Common myeloid progenitor, CD34-positive (primary cell): Measurements from ENCODE around the gene SETDB2.

Experiments used
- CTCF ChIA-PET: fragments of 350-600 bp; sonication (Branson Sonifier 250); formaldehyde crosslinking; loops from one replicate; lab custom pipeline; 2021; ENCODE audit warnings: antibody characterized with exemption; lab: Charles Lee
- POLR2A ChIA-PET: fragments of 350-600 bp; sonication (Branson Sonifier 250); formaldehyde crosslinking; loops from one replicate; lab custom pipeline; 2021; ENCODE audit warnings: antibody characterized with exemption; lab: Charles Lee
- DNase-seq, 3 donors: peaks; one replicate each; pipeline versions ENCODE4 v3.0.0 to v3.0.0-alpha.2; 2013
- H3K27ac ChIP-seq, 2 experiments: 1 replicate in 1 of 2; 2 replicates in 1 of 2; pipeline ENCODE4 v1.7.0; 2013; ENCODE audit warnings: inconsistent platforms in 2 of 2, low read length in 2 of 2, mild to moderate bottlenecking in 2 of 2, low read depth in 1 of 2, moderate library complexity in 1 of 2; ENCODE audit not compliant: severe bottlenecking in 2 of 2, insufficient read depth in 1 of 2, poor library complexity in 1 of 2
- H3K27me3 ChIP-seq, 5 experiments: replicated peaks in 2 of 5; 1 replicate in 3 of 5; 2 replicates in 2 of 5; pipeline versions ENCODE4 v1.6.1 to v1.7.0; 2013; ENCODE audit warnings: low read length in 4 of 5, mild to moderate bottlenecking in 2 of 5, moderate library complexity in 2 of 5, inconsistent platforms in 1 of 5; ENCODE audit not compliant: insufficient read depth in 5 of 5, control insufficient read depth in 4 of 5
- H3K36me3 ChIP-seq, 4 experiments: 1 replicate in 2 of 4; 2 replicates in 2 of 4; pipeline versions ENCODE4 v1.6.1 to v1.7.0; 2013; ENCODE audit warnings: low read length in 3 of 4, control low read depth in 1 of 4, mild to moderate bottlenecking in 1 of 4; ENCODE audit not compliant: control insufficient read depth in 4 of 4, insufficient read depth in 4 of 4
- H3K4me1 ChIP-seq, 4 experiments: 1 replicate in 3 of 4; 2 replicates in 1 of 4; pipeline versions ENCODE4 v1.6.1 to v1.7.1; 2013; ENCODE audit warnings: low read length in 3 of 4, mild to moderate bottlenecking in 3 of 4, control low read depth in 1 of 4, inconsistent platforms in 1 of 4, moderate library complexity in 1 of 4; ENCODE audit not compliant: control insufficient read depth in 4 of 4, insufficient read depth in 4 of 4; ENCODE audit errors: control extremely low read depth in 1 of 4
- H3K4me3 ChIP-seq, 7 experiments: 1 replicate in 4 of 7; 2 replicates in 3 of 7; pipeline versions ENCODE4 v1.5.1 to v1.7.0; 2013; ENCODE audit warnings: mild to moderate bottlenecking in 7 of 7, low read length in 6 of 7, moderate library complexity in 6 of 7, inconsistent platforms in 2 of 7, low read depth in 2 of 7, control low read depth in 1 of 7; ENCODE audit not compliant: insufficient read depth in 4 of 7, control insufficient read depth in 1 of 7; ENCODE audit errors: extremely low read depth in 1 of 7
- H3K9me3 ChIP-seq, 5 experiments: 1 replicate in 4 of 5; 2 replicates in 1 of 5; pipeline versions ENCODE4 v1.6.1 to v1.7.1; 2013; ENCODE audit warnings: low read length in 4 of 5, mild to moderate bottlenecking in 2 of 5, inconsistent platforms in 1 of 5, low read depth in 1 of 5, moderate library complexity in 1 of 5; ENCODE audit not compliant: control insufficient read depth in 4 of 5, insufficient read depth in 2 of 5; ENCODE audit errors: control extremely low read depth in 1 of 5
- WGBS: methylation state at CpG from one replicate; pipeline ENCODE4 v1.1.5; 2013; ENCODE audit not compliant: insufficient coverage; 5-methylcytosine and 5-hydroxymethylcytosine counted together

The SETDB2 gene

GRCh38 chr13:49412749-49413148 lies 31.3 kb upstream of the SETDB2 start:
- DNase-seq: no peak
- Histone ChIP-seq H3K4me1 (no peaks in the 10 kb centered on the region), H3K27me3 (no peaks in the 10 kb centered on the region), H3K27ac (no peak overlapping the region), H3K36me3 (no peaks in the 10 kb centered on the region), H3K4me3 (no peak overlapping the region), H3K9me3 (no peaks in the 10 kb centered on the region)
- POLR2A ChIA-PET: no interaction called here
- CTCF ChIA-PET: no interaction called here
- 100% methylated on average over 1 of the region's 2 CpGs for WGBS

GRCh38 chr13:49417161-49417560 lies 26.9 kb upstream of the SETDB2 start:
- 100% methylated on average over 1 of the region's 3 CpGs for WGBS
- no peak for DNase-seq
- ChIA-PET POLR2A (interaction anchor here (0.6 kb wide), 1 partner anchor 95 kb away, joined by 3 read pairs; no protein-coding TSS in a partner anchor), CTCF (no interaction called here)
- H3K27me3 ChIP-seq: no peaks in the 10 kb centered on the region
- peaks cover 0 to 10% (median 1%) of the 10 kb centered on the region in 4 experiments for H3K4me1 ChIP-seq
- no peaks in the 10 kb centered on the region for H3K9me3 ChIP-seq
- H3K36me3 ChIP-seq: no peaks in the 10 kb centered on the region
- H3K27ac ChIP-seq: no peak overlapping the region
- H3K4me3 ChIP-seq: no peak overlapping the region

GRCh38 chr13:49418206-49418605 lies 25.9 kb upstream of the SETDB2 start:
- ChIA-PET POLR2A (no interaction called here), CTCF (no interaction called here)
- DNase-seq: peak in 2 of 3 donors; percentile 46 to 59
- Histone ChIP-seq H3K4me1 (peaks cover 0 to 10% (median 1%) of the 10 kb centered on the region in 4 experiments), H3K36me3 (no peaks in the 10 kb centered on the region), H3K9me3 (no peaks in the 10 kb centered on the region), H3K27ac (no peak overlapping the region), H3K27me3 (no peaks in the 10 kb centered on the region), H3K4me3 (no peak overlapping the region)
- WGBS: 100% methylated on average over 1 of the region's 1 CpG

- no peaks in the 10 kb centered on the region for H3K27me3 ChIP-seq
- no peaks in the 10 kb centered on the region for H3K36me3 ChIP-seq
- peaks cover 0 to 10% (median 1%) of the 10 kb centered on the region in 4 experiments for H3K4me1 ChIP-seq
- WGBS: 94% methylated on average over 3 of the region's 3 CpGs
- no peaks in the 10 kb centered on the region for H3K9me3 ChIP-seq
- DNase-seq: no peak
- H3K27ac ChIP-seq: no peak overlapping the region
- H3K4me3 ChIP-seq: no peak overlapping the region
- CTCF ChIA-PET: interaction anchor here (1.0 kb wide), 1 partner anchor 179 kb away, joined by 3 read pairs; no protein-coding TSS in a partner anchor
- POLR2A ChIA-PET: no interaction called here
Observed at GRCh38 chr13:49419276-49419675, 24.8 kb upstream of the SETDB2 start.

- Histone ChIP-seq H3K36me3 (no peaks in the 10 kb centered on the region), H3K4me3 (no peak overlapping the region), H3K27me3 (no peaks in the 10 kb centered on the region), H3K27ac (no peak overlapping the region), H3K9me3 (no peaks in the 10 kb centered on the region), H3K4me1 (peaks cover 0 to 10% (median 1%) of the 10 kb centered on the region in 4 experiments)
- peak in 2 of 3 donors; percentile 18 to 23 for DNase-seq
- POLR2A ChIA-PET: no interaction called here
- 100% methylated on average over 3 of the region's 3 CpGs for WGBS
- CTCF ChIA-PET: interaction anchor here (1.1 kb wide), 1 partner anchor 16 kb away, joined by 6 read pairs; no protein-coding TSS in a partner anchor
Observed at GRCh38 chr13:49421391-49421790, 22.7 kb upstream of the SETDB2 start.

GRCh38 chr13:49424011-49424560 lies 20.0 kb upstream of the SETDB2 start:
- Histone ChIP-seq H3K4me3 (no peak overlapping the region), H3K9me3 (no peaks in the 10 kb centered on the region), H3K4me1 (peaks cover 0 to 8% (median 3%) of the 10 kb centered on the region in 4 experiments), H3K27ac (no peak overlapping the region), H3K27me3 (no peaks in the 10 kb centered on the region), H3K36me3 (no peaks in the 10 kb centered on the region)
- CTCF ChIA-PET: no interaction called here
- DNase-seq: no peak
- 100% methylated on average over 2 of the region's 7 CpGs for WGBS
- POLR2A ChIA-PET: no interaction called here

- Histone ChIP-seq H3K4me3 (no peak overlapping the region), H3K9me3 (no peaks in the 10 kb centered on the region), H3K27me3 (no peaks in the 10 kb centered on the region), H3K4me1 (peaks cover 0 to 8% (median 3%) of the 10 kb centered on the region in 4 experiments), H3K27ac (no peak overlapping the region), H3K36me3 (no peaks in the 10 kb centered on the region)
- ChIA-PET CTCF (interaction anchor here (0.9 to 2.0 kb wide), 3 partner anchors 9 to 133 kb away, joined by 3 to 7 read pairs (median 3); no protein-coding TSS in a partner anchor), POLR2A (no interaction called here)
- peak in 2 of 3 donors; percentile 36 to 46 for DNase-seq
- WGBS: 86% methylated on average over 1 of the region's 2 CpGs
Observed at GRCh38 chr13:49428041-49428763, 15.9 kb upstream of the SETDB2 start.
